ENCODE measurements around the gene PSMC3.

PSMC3 gene

DNA sequence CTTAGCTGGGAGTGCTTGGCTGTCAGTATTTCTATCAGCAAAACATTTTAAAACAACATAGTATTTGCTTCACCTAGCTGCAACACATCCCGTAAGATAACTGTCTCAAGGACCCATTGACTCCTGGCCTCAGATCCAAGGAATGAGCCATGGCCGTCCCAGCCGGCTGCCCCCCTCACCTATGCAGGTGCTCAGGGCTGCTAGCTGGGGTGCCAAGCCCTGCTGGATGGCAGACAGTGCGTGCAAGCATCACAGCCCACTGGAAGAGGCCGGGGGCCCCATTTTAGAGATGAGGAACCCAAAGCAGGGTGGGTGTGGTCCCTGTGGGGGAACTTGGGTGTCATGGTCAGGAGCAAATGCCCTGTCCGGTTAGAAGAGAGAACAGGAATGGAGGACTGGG, 8.5 kb downstream of the PSMC3 start:
- TF ChIP-seq, protein P1, sequence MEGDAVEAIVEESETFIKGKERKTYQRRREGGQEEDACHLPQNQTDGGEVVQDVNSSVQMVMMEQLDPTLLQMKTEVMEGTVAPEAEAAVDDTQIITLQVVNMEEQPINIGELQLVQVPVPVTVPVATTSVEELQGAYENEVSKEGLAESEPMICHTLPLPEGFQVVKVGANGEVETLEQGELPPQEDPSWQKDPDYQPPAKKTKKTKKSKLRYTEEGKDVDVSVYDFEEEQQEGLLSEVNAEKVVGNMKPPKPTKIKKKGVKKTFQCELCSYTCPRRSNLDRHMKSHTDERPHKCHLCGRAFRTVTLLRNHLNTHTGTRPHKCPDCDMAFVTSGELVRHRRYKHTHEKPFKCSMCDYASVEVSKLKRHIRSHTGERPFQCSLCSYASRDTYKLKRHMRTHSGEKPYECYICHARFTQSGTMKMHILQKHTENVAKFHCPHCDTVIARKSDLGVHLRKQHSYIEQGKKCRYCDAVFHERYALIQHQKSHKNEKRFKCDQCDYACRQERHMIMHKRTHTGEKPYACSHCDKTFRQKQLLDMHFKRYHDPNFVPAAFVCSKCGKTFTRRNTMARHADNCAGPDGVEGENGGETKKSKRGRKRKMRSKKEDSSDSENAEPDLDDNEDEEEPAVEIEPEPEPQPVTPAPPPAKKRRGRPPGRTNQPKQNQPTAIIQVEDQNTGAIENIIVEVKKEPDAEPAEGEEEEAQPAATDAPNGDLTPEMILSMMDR (IDR thresholded peaks at IDR 0.05): no peak

DNA sequence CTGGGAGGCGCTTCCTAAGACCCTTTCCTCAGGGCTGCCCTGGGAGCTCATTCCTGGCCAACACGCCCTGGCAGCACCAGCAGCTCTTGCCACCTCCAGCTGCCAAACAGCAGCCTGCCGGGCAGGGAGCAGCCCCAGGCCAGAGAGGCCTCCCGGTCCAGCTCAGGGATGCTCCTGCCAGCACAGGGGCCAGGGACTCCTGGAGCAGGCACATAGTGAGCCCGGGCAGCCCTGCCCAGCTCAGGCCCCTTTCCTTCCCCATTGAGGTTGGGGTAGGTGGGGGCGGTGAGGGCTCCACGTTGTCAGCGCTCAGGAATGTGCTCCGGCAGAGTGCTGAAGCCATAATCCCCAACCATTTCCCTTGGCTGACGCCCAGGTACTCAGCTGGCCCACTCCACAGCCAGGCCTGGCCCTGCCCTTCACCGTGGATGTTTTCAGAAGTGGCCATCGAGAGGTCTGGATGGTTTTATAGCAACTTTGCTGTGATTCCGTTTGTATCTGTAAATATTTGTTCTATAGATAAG, 10.2 kb downstream of the PSMC3 start:
- H3K27me3 ChIP-seq: no peaks in the 10 kb centered on the region
- peaks cover 70% of the 10 kb centered on the region for H3K36me3 ChIP-seq
- no peak overlapping the region for H3K4me3 ChIP-seq (ENCODE audit: low read depth in 1 of 2, low read length in 1 of 2)
- no peaks in the 10 kb centered on the region for H3K9me3 ChIP-seq
- TF ChIP-seq, protein P1 (IDR thresholded peaks at IDR 0.05): no peak
- H3K4me1 ChIP-seq (ENCODE audit: control insufficient read depth in 1 of 2, insufficient read depth in 1 of 2, low read depth in 1 of 2, low read length in 1 of 2): peaks cover 0 to 6% of the 10 kb centered on the region in 2 experiments
- H3K27ac ChIP-seq: no peak overlapping the region

More for the DNA sequence above, 8.5 kb downstream of the PSMC3 start:
- no peaks in the 10 kb centered on the region for H3K4me1 ChIP-seq (ENCODE audit: control insufficient read depth in 1 of 2, insufficient read depth in 1 of 2, low read depth in 1 of 2, low read length in 1 of 2)
- no peaks in the 10 kb centered on the region for H3K27me3 ChIP-seq
- no peaks in the 10 kb centered on the region for H3K9me3 ChIP-seq
- peaks cover 76% of the 10 kb centered on the region for H3K36me3 ChIP-seq
- no peak overlapping the region for H3K27ac ChIP-seq
- no peak overlapping the region for H3K4me3 ChIP-seq (ENCODE audit: low read depth in 1 of 2, low read length in 1 of 2)

DNA sequence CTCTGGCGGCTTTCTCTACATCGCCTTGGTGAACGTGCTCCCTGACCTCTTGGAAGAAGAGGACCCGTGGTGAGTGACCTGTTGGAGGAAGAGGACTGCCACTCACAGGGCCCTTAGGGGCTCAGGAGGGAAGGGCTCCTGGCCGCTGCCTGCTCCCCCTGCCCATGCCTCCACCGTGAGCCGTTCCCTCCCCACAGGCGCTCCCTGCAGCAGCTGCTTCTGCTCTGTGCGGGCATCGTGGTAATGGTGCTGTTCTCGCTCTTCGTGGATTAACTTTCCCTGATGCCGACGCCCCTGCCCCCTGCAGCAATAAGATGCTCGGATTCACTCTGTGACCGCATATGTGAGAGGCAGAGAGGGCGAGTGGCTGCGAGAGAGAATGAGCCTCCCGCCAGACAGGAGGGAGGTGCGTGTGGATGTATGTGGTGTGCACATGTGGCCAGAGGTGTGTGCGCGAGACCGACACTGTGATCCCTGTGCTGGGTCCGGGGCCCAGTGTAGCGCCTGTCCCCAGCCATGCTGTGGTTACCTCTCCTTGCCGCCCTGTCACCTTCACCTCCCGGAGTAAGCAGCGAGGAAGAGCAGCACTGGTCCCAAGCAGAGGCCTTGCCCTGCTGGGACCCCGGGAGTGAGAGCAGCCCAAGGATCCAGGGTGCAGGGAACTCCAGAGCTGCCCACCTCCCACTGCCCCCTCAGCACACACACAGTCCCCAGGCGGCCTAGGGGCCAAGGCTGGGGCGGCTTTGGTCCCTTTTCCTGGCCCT, 11.0 kb downstream of the PSMC3 start:
- no peaks in the 10 kb centered on the region for H3K9me3 ChIP-seq
- no peak overlapping the region for H3K4me3 ChIP-seq (ENCODE audit: low read depth in 1 of 2, low read length in 1 of 2)
- H3K27ac ChIP-seq: no peak overlapping the region
- H3K36me3 ChIP-seq: peaks cover 64% of the 10 kb centered on the region
- H3K27me3 ChIP-seq: no peaks in the 10 kb centered on the region
- TF ChIP-seq, protein P1 (IDR thresholded peaks at IDR 0.05): no peak
- H3K4me1 ChIP-seq (ENCODE audit: control insufficient read depth in 1 of 2, insufficient read depth in 1 of 2, low read depth in 1 of 2, low read length in 1 of 2): peaks cover 0 to 6% of the 10 kb centered on the region in 2 experiments

DNA sequence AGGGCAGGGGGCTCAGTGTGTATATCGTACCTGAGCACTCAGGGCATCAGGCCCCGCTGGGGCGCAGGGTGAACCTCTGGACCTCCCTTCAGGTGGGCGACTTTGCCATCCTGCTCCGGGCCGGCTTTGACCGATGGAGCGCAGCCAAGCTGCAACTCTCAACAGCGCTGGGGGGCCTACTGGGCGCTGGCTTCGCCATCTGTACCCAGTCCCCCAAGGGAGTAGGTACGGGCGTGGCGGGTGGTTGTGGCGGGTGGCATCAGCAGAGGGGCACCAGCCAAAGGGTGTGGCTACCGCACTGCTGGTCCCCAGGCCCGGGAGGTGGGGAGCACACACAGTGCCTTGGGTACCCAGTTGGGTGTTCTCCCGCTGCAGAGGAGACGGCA, 11.6 kb downstream of the PSMC3 start:
- TF ChIP-seq, protein P1 (IDR thresholded peaks at IDR 0.05): no peak
- Histone ChIP-seq H3K36me3 (peaks cover 58% of the 10 kb centered on the region), H3K27ac (no peak overlapping the region), H3K9me3 (no peaks in the 10 kb centered on the region), H3K4me1 (ENCODE audit: control insufficient read depth in 1 of 2, insufficient read depth in 1 of 2, low read depth in 1 of 2, low read length in 1 of 2) (peaks cover 0 to 6% of the 10 kb centered on the region in 2 experiments), H3K4me3 (ENCODE audit: low read depth in 1 of 2, low read length in 1 of 2) (no peak overlapping the region), H3K27me3 (no peaks in the 10 kb centered on the region)

DNA sequence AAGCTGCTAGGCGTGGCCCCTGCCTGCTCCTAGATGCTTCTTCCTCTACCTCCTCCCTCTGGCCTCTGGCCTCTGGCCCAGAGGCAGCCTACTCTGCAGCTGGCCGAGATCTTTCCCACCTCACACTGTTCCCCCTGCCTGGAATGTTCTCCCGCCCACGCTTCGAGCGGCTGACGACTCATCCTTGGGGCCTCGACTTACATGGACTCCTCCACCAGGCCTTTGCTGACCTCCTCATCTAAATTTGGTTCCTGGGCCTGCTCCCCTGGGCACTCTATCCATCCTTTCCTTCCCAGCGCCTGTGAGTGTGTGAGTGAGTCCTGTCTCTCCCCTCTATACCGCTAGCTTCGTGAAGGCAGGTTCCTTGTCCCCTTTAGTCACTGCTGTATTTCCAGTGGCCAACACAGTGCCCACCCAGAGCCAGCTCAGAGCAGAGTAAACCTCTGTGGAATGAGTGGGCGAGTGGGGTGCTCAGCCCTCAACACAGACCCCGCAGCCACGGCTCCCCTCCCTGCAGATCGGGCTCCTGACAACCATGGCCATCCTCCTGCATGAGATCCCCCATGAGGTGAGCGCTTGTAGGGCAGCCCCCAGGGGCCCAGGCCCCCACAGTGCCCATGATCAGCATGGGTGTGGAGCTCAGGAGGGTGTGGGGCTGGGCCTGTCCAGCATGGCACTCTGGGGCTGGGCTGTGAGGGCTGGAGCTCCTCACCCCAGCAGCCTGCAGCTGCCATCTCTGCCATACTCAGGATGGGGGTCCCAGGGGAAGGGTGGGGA, 12.1 kb downstream of the PSMC3 start:
- H3K36me3 ChIP-seq: peaks cover 55% of the 10 kb centered on the region
- no peak overlapping the region for H3K4me3 ChIP-seq (ENCODE audit: low read depth in 1 of 2, low read length in 1 of 2)
- H3K4me1 ChIP-seq (ENCODE audit: control insufficient read depth in 1 of 2, insufficient read depth in 1 of 2, low read depth in 1 of 2, low read length in 1 of 2): peaks cover 1 to 10% of the 10 kb centered on the region in 2 experiments
- TF ChIP-seq, protein P1 (IDR thresholded peaks at IDR 0.05): no peak
- no peaks in the 10 kb centered on the region for H3K27me3 ChIP-seq
- H3K9me3 ChIP-seq: no peaks in the 10 kb centered on the region
- H3K27ac ChIP-seq: no peak overlapping the region
